GM19324 (cell line): ENCODE results near the gene ABLIM2.
"Not testable (repeated sequence)": the region's sequence is repeated elsewhere in the genome, so short reads cannot be mapped to it uniquely, and the experiment has no call there.

Source experiments
- ATAC-seq: cut with Tn5 transposase; IDR thresholded peaks from one replicate; pipeline ENCODE4 v1.9.1; 2021; ENCODE audit warnings: mild to moderate bottlenecking, moderate library complexity; ENCODE audit not compliant: unreplicated experiment, low FRiP score

Gene ABLIM2

GRCh38 chr4:8144359-8144758 lies 14.3 kb downstream of the ABLIM2 start:
- no peak for ATAC-seq

DNA sequence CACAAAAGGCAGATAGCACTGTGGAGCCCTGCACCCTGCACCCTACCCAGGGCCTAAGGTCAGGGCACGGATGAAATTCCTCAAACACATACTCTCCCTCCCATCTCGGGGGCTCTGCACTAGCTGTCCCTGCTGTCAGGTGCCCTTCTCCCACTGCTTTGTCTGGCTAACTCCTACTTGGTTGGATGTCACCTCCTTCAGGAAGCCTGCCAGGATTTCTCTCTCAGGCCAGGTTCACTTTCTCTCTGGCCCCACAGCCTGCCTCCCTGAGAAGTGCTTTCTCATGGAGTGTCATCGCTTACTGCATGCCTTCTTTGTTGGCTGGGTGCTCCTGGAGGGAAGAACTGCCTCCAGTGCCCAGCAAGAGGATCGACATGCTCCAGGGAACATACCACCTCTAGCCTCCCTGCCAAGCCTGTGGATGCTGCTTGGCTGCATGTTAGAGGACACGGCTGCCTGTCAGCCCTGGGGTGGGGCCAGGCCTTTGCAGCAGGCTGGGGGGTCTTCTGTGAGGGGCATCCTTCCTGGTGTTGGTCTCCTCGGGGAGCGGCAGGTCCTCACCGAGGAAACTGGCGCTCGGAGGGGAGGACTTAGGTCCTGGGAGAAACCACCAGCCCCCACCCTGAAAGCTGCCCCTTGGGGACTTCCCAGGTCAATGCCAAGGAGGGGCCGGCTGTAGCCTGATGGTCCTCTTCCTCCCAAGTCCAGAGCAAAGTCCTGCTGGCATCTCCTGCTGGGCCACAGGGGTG lies 15.0 kb downstream of the ABLIM2 start:
- ATAC-seq = no peak

- no peak for ATAC-seq
Measured at GRCh38 chr4:8142556-8142955, 16.1 kb downstream of the ABLIM2 start.

GRCh38 chr4:8141935-8142334 lies 16.7 kb downstream of the ABLIM2 start:
- no peak for ATAC-seq

GRCh38 chr4:8140915-8141314 lies 17.7 kb downstream of the ABLIM2 start:
- ATAC-seq = no peak

- ATAC-seq = not testable (repeated sequence)
Measured at GRCh38 chr4:8139726-8140125, 18.9 kb downstream of the ABLIM2 start.

DNA sequence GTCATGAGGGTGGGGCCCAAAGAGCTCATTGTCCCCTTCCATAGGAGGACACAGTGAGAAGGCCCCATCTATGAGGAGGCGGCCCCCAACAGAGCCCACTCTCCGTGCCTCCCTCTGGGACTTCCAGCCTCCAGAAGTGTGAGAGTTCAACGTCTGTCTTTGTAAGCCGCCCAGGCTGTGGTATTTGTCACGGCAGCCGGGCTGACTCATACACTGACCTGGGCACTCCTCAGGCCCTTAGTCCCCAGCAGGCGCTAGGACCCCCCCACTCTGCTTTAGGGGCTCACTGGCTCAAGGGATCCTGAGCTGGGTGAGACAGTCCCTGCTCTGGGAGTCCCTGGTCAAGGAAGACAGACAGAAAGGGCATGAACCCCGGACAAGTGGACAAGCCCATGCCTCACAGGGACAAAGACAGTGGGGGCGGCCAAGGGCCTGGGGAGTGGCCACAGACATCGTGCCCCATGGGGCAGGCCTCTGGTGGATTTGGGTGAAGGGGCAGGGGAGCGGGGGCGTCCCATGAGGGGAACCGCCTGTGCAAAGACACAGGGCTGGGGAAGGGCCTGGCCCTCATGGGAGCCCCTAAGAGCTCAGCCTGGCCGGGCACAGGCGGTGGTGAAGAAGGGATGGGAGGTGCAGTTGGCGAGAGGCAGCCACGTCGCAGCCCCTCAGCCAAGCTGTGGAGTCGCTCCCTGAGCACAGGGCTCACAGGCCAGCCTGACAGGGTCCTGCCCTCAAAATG lies 21.5 kb downstream of the ABLIM2 start:
- ATAC-seq = no peak

- no peak for ATAC-seq
Measured at GRCh38 chr4:8136529-8136928, 22.1 kb downstream of the ABLIM2 start.

- ATAC-seq = no peak
Measured at GRCh38 chr4:8135666-8136065, 22.9 kb downstream of the ABLIM2 start.

GRCh38 chr4:8133897-8134563 lies 24.6 kb downstream of the ABLIM2 start:
- ATAC-seq = no peak

- ATAC-seq = no peak
Measured at GRCh38 chr4:8132947-8133705, 25.5 kb downstream of the ABLIM2 start.

GRCh38 chr4:8132400-8132799 lies 26.2 kb downstream of the ABLIM2 start:
- ATAC-seq = no peak

GRCh38 chr4:8131826-8132225 lies 26.8 kb downstream of the ABLIM2 start:
- no peak for ATAC-seq

GRCh38 chr4:8131210-8131609 lies 27.4 kb downstream of the ABLIM2 start:
- no peak for ATAC-seq

GRCh38 chr4:8130346-8131066 lies 28.1 kb downstream of the ABLIM2 start:
- ATAC-seq = no peak

DNA sequence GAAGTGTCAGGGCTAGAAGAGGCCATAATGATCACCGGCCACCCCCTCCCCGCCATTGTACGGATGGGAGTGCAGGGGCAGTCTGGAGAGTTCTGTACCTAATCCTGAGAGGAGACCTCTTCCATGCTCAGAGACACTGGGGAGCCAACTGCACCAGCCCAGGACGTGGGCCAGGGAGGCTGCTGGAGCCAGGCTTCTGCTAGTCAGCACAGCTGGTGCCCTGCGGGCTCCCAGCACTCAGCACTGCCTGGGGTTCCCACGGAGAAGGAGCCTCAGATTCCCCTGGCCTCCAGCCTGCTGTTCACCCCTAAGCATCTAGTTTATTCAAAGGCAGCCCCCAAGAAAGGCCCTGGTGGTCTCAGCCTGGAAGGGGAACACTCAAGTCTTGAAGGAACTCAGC lies 28.8 kb downstream of the ABLIM2 start:
- ATAC-seq = no peak

DNA sequence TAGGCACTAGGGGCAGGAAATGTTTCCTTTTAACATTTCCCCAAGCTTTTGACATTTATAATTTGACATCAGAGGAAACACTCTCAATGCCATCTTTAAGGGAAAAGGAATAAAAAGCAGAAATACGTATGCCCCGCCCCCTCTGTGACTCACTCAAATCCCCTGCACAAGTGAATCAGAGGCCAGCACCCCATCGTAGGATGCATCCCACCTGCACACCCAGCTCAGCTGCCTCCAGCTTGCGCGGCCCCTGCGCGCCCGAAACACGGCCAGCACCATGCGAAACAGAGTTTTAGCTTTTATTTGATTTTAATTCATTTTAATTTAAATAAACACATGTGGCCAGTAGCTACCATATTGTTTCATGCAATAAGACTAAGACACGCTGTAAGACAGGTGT lies 29.5 kb downstream of the ABLIM2 start:
- ATAC-seq = no peak

- ATAC-seq = no peak
Measured at GRCh38 chr4:8128100-8128856, 30.3 kb downstream of the ABLIM2 start.

- no peak for ATAC-seq
Measured at GRCh38 chr4:8127051-8127826, 31.4 kb downstream of the ABLIM2 start.
